Measurements from ENCODE around the gene AK4. TPM values are rescaled to one million over a fixed set of nuclear protein-coding genes. Genes with fewer than 3 reads are reported as not detected.

Gene AK4
- polyA plus RNA-seq, 3 donors, result 4.3 to 9.9 (median 6.7) TPM

DNA sequence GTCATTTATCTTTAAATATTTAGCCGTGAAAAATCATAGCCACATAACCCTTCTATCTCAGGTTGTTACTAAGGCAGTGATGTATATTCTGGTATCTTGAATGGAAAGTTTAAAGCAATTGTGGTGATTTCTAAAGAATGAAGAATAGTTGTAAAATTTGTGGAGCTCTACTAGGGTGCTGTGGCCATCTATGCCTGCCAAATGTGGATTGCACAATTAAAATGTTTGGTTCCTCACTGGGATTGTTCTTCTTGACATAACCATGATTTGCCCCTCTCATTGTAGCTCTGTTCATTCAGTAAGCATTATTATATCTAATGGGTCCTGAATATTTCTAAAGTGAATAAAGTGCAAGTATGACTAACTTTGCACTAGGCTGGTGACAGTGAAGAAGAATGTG is 50.1 kb downstream of the AK4 start:
- H3K4me3 ChIP-seq (replicated peaks in 1 of 3; ENCODE audit: low read depth in 2 of 3, low read length in 3 of 3), result no peak overlapping the region
- Mint-ChIP-seq H3K9me3 (no peaks in the 10 kb centered on the region), H3K4me1 (peaks cover 14% of the 10 kb centered on the region), H3K27me3 (ENCODE audit: low read depth in 3 of 3) (no peaks in the 10 kb centered on the region), H3K27ac (peak overlapping the region in 1 of 7 donors; percentile 60), H3K4me3 (no peak overlapping the region), H3K36me3 (peaks cover 11 to 16% of the 10 kb centered on the region in 2 donors)
- H3K4me2 ChIP-seq (replicated peaks; ENCODE audit: extremely low read depth, low read length, poor library complexity, severe bottlenecking), result no peak overlapping the region
- DNase-seq, result no peak
- H3K79me2 ChIP-seq (ENCODE audit: insufficient read depth, low read length), result no peaks in the 10 kb centered on the region
- H3K36me3 ChIP-seq (replicated peaks in 1 of 2; ENCODE audit: control insufficient read depth in 1 of 2, insufficient read depth in 2 of 2, low read length in 2 of 2), result no peaks in the 10 kb centered on the region
- no peak overlapping the region for H3K9ac ChIP-seq (ENCODE audit: insufficient read depth, low read length, poor library complexity, severe bottlenecking)
- TF ChIP-seq, protein P1, sequence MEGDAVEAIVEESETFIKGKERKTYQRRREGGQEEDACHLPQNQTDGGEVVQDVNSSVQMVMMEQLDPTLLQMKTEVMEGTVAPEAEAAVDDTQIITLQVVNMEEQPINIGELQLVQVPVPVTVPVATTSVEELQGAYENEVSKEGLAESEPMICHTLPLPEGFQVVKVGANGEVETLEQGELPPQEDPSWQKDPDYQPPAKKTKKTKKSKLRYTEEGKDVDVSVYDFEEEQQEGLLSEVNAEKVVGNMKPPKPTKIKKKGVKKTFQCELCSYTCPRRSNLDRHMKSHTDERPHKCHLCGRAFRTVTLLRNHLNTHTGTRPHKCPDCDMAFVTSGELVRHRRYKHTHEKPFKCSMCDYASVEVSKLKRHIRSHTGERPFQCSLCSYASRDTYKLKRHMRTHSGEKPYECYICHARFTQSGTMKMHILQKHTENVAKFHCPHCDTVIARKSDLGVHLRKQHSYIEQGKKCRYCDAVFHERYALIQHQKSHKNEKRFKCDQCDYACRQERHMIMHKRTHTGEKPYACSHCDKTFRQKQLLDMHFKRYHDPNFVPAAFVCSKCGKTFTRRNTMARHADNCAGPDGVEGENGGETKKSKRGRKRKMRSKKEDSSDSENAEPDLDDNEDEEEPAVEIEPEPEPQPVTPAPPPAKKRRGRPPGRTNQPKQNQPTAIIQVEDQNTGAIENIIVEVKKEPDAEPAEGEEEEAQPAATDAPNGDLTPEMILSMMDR (IDR thresholded peaks at IDR 0.05), result no peak
- no peaks in the 10 kb centered on the region for H4K20me1 ChIP-seq (ENCODE audit: insufficient read depth, low read length)
- H3K4me1 ChIP-seq (ENCODE audit: control insufficient read depth in 1 of 2, insufficient read depth in 2 of 2, low read length in 2 of 2), result peaks cover 4 to 6% of the 10 kb centered on the region in 2 donors
- H3K9me3 ChIP-seq (replicated peaks in 1 of 2; ENCODE audit: control insufficient read depth in 1 of 2, insufficient read depth in 1 of 2, low read length in 2 of 2), result no peaks in the 10 kb centered on the region
- H2AFZ ChIP-seq (ENCODE audit: insufficient read depth, low read depth, low read length, poor library complexity, severe bottlenecking), result no peak overlapping the region
- no peaks in the 10 kb centered on the region for H3K27me3 ChIP-seq (ENCODE audit: control insufficient read depth in 2 of 2, insufficient read depth in 2 of 2, low read length in 2 of 2)
- WGBS (ENCODE audit: insufficient coverage), result no CpG with 5 or more reads among the region's 1 CpG
- intact Hi-C loops (cut with micrococcal nuclease), result no loop called here
- no peak overlapping the region for H3K27ac ChIP-seq (ENCODE audit: low read depth in 1 of 2, low read length in 2 of 2)

DNA sequence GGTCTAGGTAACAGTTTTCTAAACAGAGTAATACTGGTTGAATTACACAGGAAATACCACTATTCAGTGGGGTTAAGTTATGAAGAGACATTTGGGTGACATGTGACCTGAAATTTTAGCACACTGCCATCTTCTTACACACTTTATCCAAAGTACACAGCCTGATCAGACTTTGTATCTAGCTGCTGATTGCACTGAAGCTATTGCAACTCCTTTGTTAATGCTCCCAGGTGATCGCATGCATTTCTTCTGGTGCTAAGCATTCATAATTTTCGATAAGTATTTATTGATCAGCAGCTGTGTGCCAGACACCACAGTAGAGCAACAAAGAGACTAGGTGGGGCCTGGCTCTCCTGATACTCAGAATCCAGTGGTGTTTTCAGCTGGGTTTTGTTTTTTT is 52.4 kb downstream of the AK4 start:
- intact Hi-C loops (cut with micrococcal nuclease), result no loop called here

More for the DNA sequence above, 52.4 kb downstream of the AK4 start:
- H3K4me1 Mint-ChIP-seq, result peaks cover 14% of the 10 kb centered on the region
- Histone ChIP-seq H3K9ac (ENCODE audit: insufficient read depth, low read length, poor library complexity, severe bottlenecking) (no peak overlapping the region), H4K20me1 (ENCODE audit: insufficient read depth, low read length) (no peaks in the 10 kb centered on the region), H3K27me3 (ENCODE audit: control insufficient read depth in 2 of 2, insufficient read depth in 2 of 2, low read length in 2 of 2) (no peaks in the 10 kb centered on the region), H3K4me2 (replicated peaks; ENCODE audit: extremely low read depth, low read length, poor library complexity, severe bottlenecking) (no peak overlapping the region), H3K79me2 (ENCODE audit: insufficient read depth, low read length) (no peaks in the 10 kb centered on the region), H3K4me3 (replicated peaks in 1 of 3; ENCODE audit: low read depth in 2 of 3, low read length in 3 of 3) (no peak overlapping the region), H3K4me1 (ENCODE audit: control insufficient read depth in 1 of 2, insufficient read depth in 2 of 2, low read length in 2 of 2) (peaks cover 4 to 6% of the 10 kb centered on the region in 2 donors), H2AFZ (ENCODE audit: insufficient read depth, low read depth, low read length, poor library complexity, severe bottlenecking) (no peak overlapping the region), H3K36me3 (replicated peaks in 1 of 2; ENCODE audit: control insufficient read depth in 1 of 2, insufficient read depth in 2 of 2, low read length in 2 of 2) (no peaks in the 10 kb centered on the region), H3K27ac (ENCODE audit: low read depth in 1 of 2, low read length in 2 of 2) (no peak overlapping the region), H3K9me3 (replicated peaks in 1 of 2; ENCODE audit: control insufficient read depth in 1 of 2, insufficient read depth in 1 of 2, low read length in 2 of 2) (no peaks in the 10 kb centered on the region)
- H3K4me3 Mint-ChIP-seq, result no peak overlapping the region
- H3K36me3 Mint-ChIP-seq, result peaks cover 3 to 10% of the 10 kb centered on the region in 2 donors
- no peak for DNase-seq
- no peaks in the 10 kb centered on the region for H3K27me3 Mint-ChIP-seq (ENCODE audit: low read depth in 3 of 3)
- 100% methylated on average over 2 of the region's 2 CpGs for WGBS (ENCODE audit: insufficient coverage)
- TF ChIP-seq, protein P1 (IDR thresholded peaks at IDR 0.05), result no peak
- H3K9me3 Mint-ChIP-seq, result no peaks in the 10 kb centered on the region
- H3K27ac Mint-ChIP-seq, result no peak overlapping the region

All from CD14-positive monocyte (primary cell).